K562 (cell line): ENCODE results near the gene PRELID2. TPM values are rescaled to one million over a fixed set of nuclear protein-coding genes. Genes with fewer than 3 reads are reported as not detected.

Experiments
- BHLHE40 ChIP-seq: IDR thresholded peaks from 2 replicates; pipeline ENCODE4 v1.6.1; 2011; ENCODE audit warnings: low read length, improper control_type of control experiment
- E2F1 ChIP-seq: sonication (generic); formaldehyde crosslinking; IDR thresholded peaks from 2 replicates; pipeline ENCODE4 v1.8.1; 2023; ENCODE audit warnings: mild to moderate bottlenecking, missing genetic modification reagents, moderate library complexity
- E2F5 ChIP-seq: sonication (generic); formaldehyde crosslinking; IDR thresholded peaks from 2 replicates; pipeline ENCODE4 v1.8.0; 2022; ENCODE audit warnings: mild to moderate bottlenecking, missing genetic modification reagents
- HDAC3 ChIP-seq: fragments of 450-650 bp; IDR thresholded peaks from 2 replicates; pipeline ENCODE4 v1.6.1; 2018; ENCODE audit warnings: borderline replicate concordance, mild to moderate bottlenecking, moderate library complexity; ENCODE audit not compliant: partially characterized antibody
- HDAC8 ChIP-seq: fragments of 450-650 bp; IDR thresholded peaks from 2 replicates; pipeline ENCODE4 v1.6.1; 2016; ENCODE audit warnings: mild to moderate bottlenecking, missing genetic modification characterization, moderate library complexity, missing compliant biosample characterization
- JUNB ChIP-seq: fragments of 450-650 bp; formaldehyde crosslinking; conservative IDR thresholded peaks from 2 replicates; pipeline ENCODE4 v1.4.0; 2020; ENCODE audit warnings: mild to moderate bottlenecking
- KLF13 ChIP-seq: fragments of 450-650 bp; IDR thresholded peaks from 2 replicates; pipeline ENCODE4 v1.6.1; 2016; ENCODE audit warnings: missing genetic modification characterization, low read depth, mild to moderate bottlenecking, missing compliant biosample characterization, moderate library complexity, borderline replicate concordance
- LEF1 ChIP-seq: fragments of 450-650 bp; IDR thresholded peaks from 2 replicates; pipeline ENCODE4 v1.6.1; 2016; ENCODE audit warnings: mild to moderate bottlenecking
- MAFG ChIP-seq: fragments of 450-650 bp; conservative IDR thresholded peaks from 2 replicates; pipeline ENCODE4 v1.6.1; 2016; ENCODE audit warnings: missing genetic modification characterization, missing compliant biosample characterization
- MCM3 ChIP-seq: fragments of 450-650 bp; IDR thresholded peaks from 2 replicates; pipeline ENCODE4 v1.6.1; 2016
- NFATC3 ChIP-seq: fragments of 450-650 bp; IDR thresholded peaks from 2 replicates; pipeline ENCODE4 v1.6.1; 2017; ENCODE audit warnings: mild to moderate bottlenecking
- NR1H2 ChIP-seq: sonication (generic); formaldehyde crosslinking; IDR thresholded peaks from 2 replicates; pipeline ENCODE4 v1.4.0; 2020; ENCODE audit warnings: mild to moderate bottlenecking, missing genetic modification reagents
- NR2C1 ChIP-seq, 2 experiments: fragments of 450-650 bp; IDR thresholded peaks; 2 replicates each; pipeline ENCODE4 v1.6.1; 2017; ENCODE audit warnings: mild to moderate bottlenecking in 2 of 2, antibody characterized with exemption in 1 of 2, inconsistent platforms in 1 of 2, missing compliant biosample characterization in 1 of 2, missing genetic modification characterization in 1 of 2
- NR4A1 ChIP-seq, 2 experiments: fragments of 250-450 bp in 1 of 2; fragments of 450-650 bp in 1 of 2; sonication (Bioruptor Pico) in 1 of 2; IDR thresholded peaks; 2 replicates each; pipeline versions ENCODE4 v1.4.0 to v1.6.1; 2016 to 2020; ENCODE audit warnings: mild to moderate bottlenecking in 2 of 2, missing compliant biosample characterization in 1 of 2, missing genetic modification characterization in 1 of 2, moderate library complexity in 1 of 2
- RHOXF2B ChIP-seq: fragments of 250-450 bp; sonication (Bioruptor Pico); conservative IDR thresholded peaks from 2 replicates; pipeline ENCODE4 v1.5.1; 2021
- SIRT6 ChIP-seq: IDR thresholded peaks from one replicate; pipeline ENCODE4 v1.6.1; 2012; ENCODE audit warnings: low read depth, mild to moderate bottlenecking, control low read depth, inconsistent platforms, low read length, moderate library complexity
- SRSF7 ChIP-seq: fragments of 200-400 bp; formaldehyde crosslinking; optimal IDR thresholded peaks from 2 replicates; pipeline ENCODE3; 2017; ENCODE audit warnings: mild to moderate bottlenecking, low read depth, low read length
- TCF3 ChIP-seq: sonication (generic); formaldehyde crosslinking; IDR thresholded peaks from 2 replicates; pipeline ENCODE4 v1.4.0; 2020; ENCODE audit warnings: mild to moderate bottlenecking, missing genetic modification reagents
- TFAM ChIP-seq: fragments of 250-450 bp; sonication (Bioruptor Pico); conservative IDR thresholded peaks from 2 replicates; pipeline ENCODE4 v1.5.0; 2021; ENCODE audit warnings: mild to moderate bottlenecking, moderate library complexity
- U2AF1 ChIP-seq: fragments of 200-400 bp; formaldehyde crosslinking; optimal IDR thresholded peaks from 2 replicates; pipeline ENCODE3; 2017; ENCODE audit warnings: mild to moderate bottlenecking, low read depth, low read length, moderate library complexity
- XRCC4 ChIP-seq: IDR thresholded peaks from one replicate; pipeline ENCODE4 v1.6.1; 2011; ENCODE audit not compliant: insufficient read depth, insufficient read length; ENCODE audit errors: extremely low read depth
- ZEB2 ChIP-seq: fragments of 450-650 bp; IDR thresholded peaks from 2 replicates; pipeline ENCODE4 v1.6.1; 2016
- ZFX ChIP-seq: sonication (generic); formaldehyde crosslinking; IDR thresholded peaks from 2 replicates; pipeline ENCODE4 v1.8.0; 2022; ENCODE audit warnings: mild to moderate bottlenecking, missing genetic modification reagents, moderate library complexity
- ZNF232 ChIP-seq: sonication (generic); formaldehyde crosslinking; IDR thresholded peaks from 2 replicates; pipeline ENCODE4 v1.8.0; 2022; ENCODE audit warnings: mild to moderate bottlenecking, missing genetic modification reagents
- ZNF282 ChIP-seq: sonication (generic); formaldehyde crosslinking; IDR thresholded peaks from 2 replicates; pipeline ENCODE4 v1.8.1; 2023; ENCODE audit warnings: missing genetic modification reagents
- ZNF354B ChIP-seq: fragments of 250-450 bp; sonication (Bioruptor Pico); IDR thresholded peaks from 2 replicates; pipeline ENCODE4 v1.4.0; 2020
- polyA plus RNA-seq, 8 experiments: library from polyadenylated mRNA; depleted of rRNA in 4 of 8; stranded (reverse) in 5 of 8; unstranded in 3 of 8; fragments of >200 nt; fragmentation: Nextera tagmentation in 2 of 8; fragmentation: Illumina TruSeq in 1 of 8; extraction: Ambion mirVana in 2 of 8; extraction: Trizol in 1 of 8; gene quantifications; 2 replicates each; pipeline versions ENCODE4 v1.2.1 to v1.2.3, GENCODE V29; 2011 to 2014; ENCODE audit warnings: inconsistent platforms in 1 of 8, missing spikeins in 1 of 8
- total RNA-seq, 7 experiments: library from RNA; depleted of rRNA in 6 of 7; stranded (reverse); fragments of >200 nt in 6 of 7; fragmentation: Illumina TruSeq in 2 of 7; extraction: Trizol in 2 of 7; gene quantifications; 2 replicates each; pipeline versions ENCODE4 v1.2.1 to v1.2.3, GENCODE V29; 2011 to 2021; ENCODE audit warnings: low replicate concordance in 1 of 7
- TF ChIP-seq, protein P1 (sequence below): sonication (generic); formaldehyde crosslinking; IDR thresholded peaks from 2 replicates; pipeline ENCODE4 v1.8.0; 2023; ENCODE audit warnings: mild to moderate bottlenecking, missing genetic modification reagents

PRELID2 gene
- total and polyA plus RNA-seq, 9 of the 15 experiments (the other 6 are each of a cell fraction or from before 2014, with no cell fraction given), result 6.4 to 68.2 (median 28.8) TPM

DNA sequence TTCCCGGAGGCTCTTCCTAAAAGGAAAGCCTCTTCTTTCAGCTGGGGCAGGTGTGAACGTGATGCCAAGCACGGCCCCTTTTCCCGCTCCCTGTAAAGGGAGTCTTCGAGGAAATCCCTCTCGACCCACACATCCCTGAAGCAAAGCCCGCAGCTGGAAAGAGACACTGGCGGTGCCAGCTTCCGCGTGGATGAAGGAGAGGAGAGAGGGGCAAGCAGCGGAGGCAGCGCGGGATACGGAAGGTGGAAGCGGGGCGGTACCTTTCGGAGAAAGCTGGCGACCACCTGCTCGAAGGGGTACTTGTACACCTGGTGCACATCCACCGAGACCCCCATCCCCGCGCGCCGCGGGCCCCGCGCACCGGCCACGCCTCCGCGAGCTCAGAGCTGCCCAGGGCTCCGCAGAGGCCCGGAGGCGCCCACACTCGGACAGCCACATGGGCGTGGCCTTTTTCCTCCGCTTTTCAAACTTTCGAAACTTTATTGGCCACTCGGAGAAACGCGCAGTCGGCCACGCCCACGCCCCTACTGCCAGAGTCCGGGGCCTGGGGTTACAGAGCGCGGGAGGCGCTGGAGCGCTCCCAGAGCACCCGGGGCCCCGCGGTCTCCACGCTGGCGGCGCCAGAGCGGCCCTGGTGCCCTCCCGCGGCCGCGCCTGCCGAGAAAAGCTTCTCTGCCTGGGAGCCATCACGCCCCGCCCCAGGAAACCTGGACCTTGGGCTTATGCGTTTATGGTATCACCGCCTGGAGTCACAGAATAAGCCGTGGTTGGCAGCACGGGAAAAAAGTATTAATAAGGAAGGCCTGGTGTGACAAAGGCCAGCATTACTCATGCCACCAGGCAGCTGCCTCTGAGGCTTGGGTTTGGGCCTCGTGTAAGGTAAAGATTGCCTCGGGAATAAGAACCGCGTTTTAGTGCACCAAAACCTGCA lies at the start of gene PRELID2 (continued):
- TF ChIP-seq HDAC3 (no peak), SRSF7 (no peak), RHOXF2B (no peak), ZFX (CRISPR knock-in tag) (peak; percentile 100), E2F1 (CRISPR knock-in tag) (peak; percentile 89), ZEB2 (no peak), U2AF1 (no peak), MAFG (tag) (no peak), SIRT6 (no peak), ZNF232 (CRISPR knock-in tag) (no peak), LEF1 (0 out of 2 replicates have a peak, but pooled peaks have one; percentile 17), TFAM (no peak), ZNF354B (CRISPR knock-in tag) (no peak), TCF3 (CRISPR knock-in tag) (peak; percentile 33; the same call in 1 of the 2 replicates), JUNB (no peak), MCM3 (no peak), NR4A1 (CRISPR knock-in tag; IDR thresholded peaks at IDR 0.05) (no peak), NR4A1 (tag; IDR thresholded peaks at IDR 0.05) (no peak; the same call in 1 of the 2 replicates), NR1H2 (CRISPR knock-in tag) (0 out of 2 replicates have a peak, but pooled peaks have one; percentile 59), KLF13 (peak; percentile 98), XRCC4 (no peak), ZNF282 (CRISPR knock-in tag) (no peak), NFATC3 (no peak), NR2C1 (IDR thresholded peaks at IDR 0.05) (no peak; the same call in 1 of the 2 replicates), NR2C1 (tag; IDR thresholded peaks at IDR 0.05) (no peak), E2F5 (CRISPR knock-in tag) (no peak), BHLHE40 (peak; percentile 28), HDAC8 (tag) (no peak)
- TF ChIP-seq, protein P1, sequence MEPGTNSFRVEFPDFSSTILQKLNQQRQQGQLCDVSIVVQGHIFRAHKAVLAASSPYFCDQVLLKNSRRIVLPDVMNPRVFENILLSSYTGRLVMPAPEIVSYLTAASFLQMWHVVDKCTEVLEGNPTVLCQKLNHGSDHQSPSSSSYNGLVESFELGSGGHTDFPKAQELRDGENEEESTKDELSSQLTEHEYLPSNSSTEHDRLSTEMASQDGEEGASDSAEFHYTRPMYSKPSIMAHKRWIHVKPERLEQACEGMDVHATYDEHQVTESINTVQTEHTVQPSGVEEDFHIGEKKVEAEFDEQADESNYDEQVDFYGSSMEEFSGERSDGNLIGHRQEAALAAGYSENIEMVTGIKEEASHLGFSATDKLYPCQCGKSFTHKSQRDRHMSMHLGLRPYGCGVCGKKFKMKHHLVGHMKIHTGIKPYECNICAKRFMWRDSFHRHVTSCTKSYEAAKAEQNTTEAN (CRISPR knock-in tag), result no peak
